Neural progenitor cell (in vitro differentiated cells): ENCODE results near the gene TENT4A. TPM values are rescaled to one million over a fixed set of nuclear protein-coding genes. Genes with fewer than 3 reads are reported as not detected.

Source experiments
- DNase-seq: peaks from one replicate; pipeline ENCODE4 v3.0.0-alpha.2; 2016; ENCODE audit warnings: low spot score
- H2AFZ ChIP-seq: fragments of 200-600 bp; sonication (generic); replicated peaks from 2 replicates; pipeline ENCODE4 v1.6.1; 2016; ENCODE audit warnings: antibody characterized with exemption
- H3F3A ChIP-seq: fragments of 200-600 bp; sonication (generic); 2 replicates; pipeline ENCODE4 v1.6.1; 2016; ENCODE audit warnings: antibody characterized with exemption, low read depth
- H3K27ac ChIP-seq: fragments of 200-600 bp; sonication (generic); 2 replicates; pipeline ENCODE4 v1.5.1; 2016; ENCODE audit warnings: mild to moderate bottlenecking
- H3K27me3 ChIP-seq: fragments of 200-600 bp; sonication (generic); 2 replicates; pipeline ENCODE4 v1.6.1; 2016; ENCODE audit warnings: mild to moderate bottlenecking, moderate library complexity
- H3K36me3 ChIP-seq: fragments of 200-600 bp; sonication (generic); 2 replicates; pipeline ENCODE4 v1.5.1; 2016
- H3K4me1 ChIP-seq: fragments of 200-600 bp; sonication (generic); 2 replicates; pipeline ENCODE4 v1.6.1; 2016; ENCODE audit warnings: mixed run types
- H3K4me2 ChIP-seq: fragments of 200-600 bp; sonication (generic); 2 replicates; pipeline ENCODE4 v1.6.1; 2016
- H3K4me3 ChIP-seq: fragments of 200-600 bp; sonication (generic); 2 replicates; pipeline ENCODE4 v1.5.1; 2016
- H3K79me2 ChIP-seq: fragments of 200-600 bp; sonication (generic); 2 replicates; pipeline ENCODE4 v1.6.1; 2016; ENCODE audit warnings: low read depth
- H3K9ac ChIP-seq: fragments of 200-600 bp; sonication (generic); 2 replicates; pipeline ENCODE4 v1.6.1; 2016
- H3K9me3 ChIP-seq: fragments of 200-600 bp; sonication (generic); 2 replicates; pipeline ENCODE4 v1.5.1; 2016; ENCODE audit warnings: low read depth
- H4K20me1 ChIP-seq: fragments of 200-600 bp; sonication (generic); 2 replicates; pipeline ENCODE4 v1.6.1; 2016; ENCODE audit warnings: low read depth
- H3K27ac Mint-ChIP-seq: 3 replicates; pipeline ENCODE4 v1.8.0; 2021; ENCODE audit warnings: mixed read lengths
- H3K27me3 Mint-ChIP-seq: 2 replicates; pipeline ENCODE4 v1.8.0; 2022; ENCODE audit warnings: low read depth, mild to moderate bottlenecking, inconsistent platforms, moderate library complexity, mixed read lengths; ENCODE audit not compliant: insufficient read depth
- H3K36me3 Mint-ChIP-seq: 3 replicates; pipeline ENCODE4 v1.8.0; 2021; ENCODE audit warnings: mixed read lengths
- H3K4me1 Mint-ChIP-seq: 3 replicates; pipeline ENCODE4 v1.8.0; 2021; ENCODE audit warnings: mixed read lengths
- H3K4me3 Mint-ChIP-seq: 3 replicates; pipeline ENCODE4 v1.8.0; 2021; ENCODE audit warnings: mild to moderate bottlenecking, moderate library complexity, mixed read lengths
- H3K9me3 Mint-ChIP-seq: 3 replicates; pipeline ENCODE4 v1.8.0; 2020; ENCODE audit warnings: mixed read lengths
- EZH2 ChIP-seq: fragments of 200-600 bp; sonication (generic); IDR thresholded peaks from 2 replicates; pipeline ENCODE4 v1.6.1; 2017; ENCODE audit warnings: antibody characterized with exemption, mild to moderate bottlenecking, moderate library complexity
- EZH2phosphoT487 ChIP-seq: fragments of 200-600 bp; sonication (generic); IDR thresholded peaks from 2 replicates; pipeline ENCODE4 v1.6.1; 2017; ENCODE audit warnings: antibody characterized with exemption
- total RNA-seq: library from RNA; depleted of rRNA; stranded (reverse); fragments of >200 nt; gene quantifications from 2 replicates; pipeline ENCODE4 v1.2.3, GENCODE V29; 2015; ENCODE audit warnings: low replicate concordance
- TF ChIP-seq, protein P1 (sequence below): fragments of 200-600 bp; sonication (generic); IDR thresholded peaks from 2 replicates; pipeline ENCODE4 v1.5.1; 2017; ENCODE audit warnings: antibody characterized with exemption, mild to moderate bottlenecking

Gene TENT4A
- total RNA-seq, 1 donor from 2014 or later, result 20.9 TPM

DNA sequence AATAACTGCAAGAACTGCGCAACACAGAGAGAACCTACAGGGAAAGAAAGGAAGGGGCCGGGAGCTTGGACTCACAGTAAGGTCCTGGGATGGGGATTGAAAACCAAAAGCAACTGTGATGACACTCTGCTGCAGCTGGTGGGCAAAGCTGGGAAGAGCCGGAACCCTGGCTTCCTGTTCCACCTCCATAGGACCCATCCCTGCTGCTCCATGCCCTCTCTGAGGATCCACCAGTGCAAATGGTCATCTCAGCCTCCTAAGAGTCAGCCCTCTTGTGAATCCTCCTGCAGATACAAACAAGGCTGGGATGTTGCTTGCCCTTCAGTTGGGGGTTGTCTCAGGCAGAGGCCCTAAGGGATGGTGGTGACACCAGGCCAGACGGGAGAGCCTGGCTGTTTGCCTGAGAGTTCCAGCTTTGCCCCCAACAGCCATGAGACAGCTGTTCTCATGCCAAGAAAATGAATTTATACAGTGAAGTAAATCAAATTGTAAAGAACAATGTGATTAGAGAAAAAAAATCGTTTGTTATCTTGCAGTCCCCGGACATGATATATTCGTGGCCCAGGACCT lies 90.8 kb downstream of the TENT4A start:
- H3K4me3 Mint-ChIP-seq, result no peak overlapping the region
- H3K4me2 ChIP-seq, result no peak overlapping the region
- no peaks in the 10 kb centered on the region for H3K9me3 ChIP-seq
- H3K9me3 Mint-ChIP-seq, result peaks cover 16% of the 10 kb centered on the region
- H3K27ac ChIP-seq, result no peak overlapping the region
- H3K36me3 Mint-ChIP-seq, result no peaks in the 10 kb centered on the region
- H3K4me3 ChIP-seq, result no peak overlapping the region
- TF ChIP-seq, protein P1, sequence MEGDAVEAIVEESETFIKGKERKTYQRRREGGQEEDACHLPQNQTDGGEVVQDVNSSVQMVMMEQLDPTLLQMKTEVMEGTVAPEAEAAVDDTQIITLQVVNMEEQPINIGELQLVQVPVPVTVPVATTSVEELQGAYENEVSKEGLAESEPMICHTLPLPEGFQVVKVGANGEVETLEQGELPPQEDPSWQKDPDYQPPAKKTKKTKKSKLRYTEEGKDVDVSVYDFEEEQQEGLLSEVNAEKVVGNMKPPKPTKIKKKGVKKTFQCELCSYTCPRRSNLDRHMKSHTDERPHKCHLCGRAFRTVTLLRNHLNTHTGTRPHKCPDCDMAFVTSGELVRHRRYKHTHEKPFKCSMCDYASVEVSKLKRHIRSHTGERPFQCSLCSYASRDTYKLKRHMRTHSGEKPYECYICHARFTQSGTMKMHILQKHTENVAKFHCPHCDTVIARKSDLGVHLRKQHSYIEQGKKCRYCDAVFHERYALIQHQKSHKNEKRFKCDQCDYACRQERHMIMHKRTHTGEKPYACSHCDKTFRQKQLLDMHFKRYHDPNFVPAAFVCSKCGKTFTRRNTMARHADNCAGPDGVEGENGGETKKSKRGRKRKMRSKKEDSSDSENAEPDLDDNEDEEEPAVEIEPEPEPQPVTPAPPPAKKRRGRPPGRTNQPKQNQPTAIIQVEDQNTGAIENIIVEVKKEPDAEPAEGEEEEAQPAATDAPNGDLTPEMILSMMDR, result no peak
- TF ChIP-seq EZH2phosphoT487 (no peak), EZH2 (no peak)
- no peaks in the 10 kb centered on the region for H3K36me3 ChIP-seq
- no peaks in the 10 kb centered on the region for H3K27me3 ChIP-seq
- H3K27ac Mint-ChIP-seq, result no peak overlapping the region
- no peaks in the 10 kb centered on the region for H3K4me1 ChIP-seq
- no peaks in the 10 kb centered on the region for H4K20me1 ChIP-seq
- H3K9ac ChIP-seq, result no peak overlapping the region
- no peak overlapping the region for H2AFZ ChIP-seq
- no peak for DNase-seq
- no peaks in the 10 kb centered on the region for H3K4me1 Mint-ChIP-seq
- peaks cover 5% of the 10 kb centered on the region for H3K27me3 Mint-ChIP-seq
- no peaks in the 10 kb centered on the region for H3K79me2 ChIP-seq
- H3F3A ChIP-seq, result no peaks in the 10 kb centered on the region

DNA sequence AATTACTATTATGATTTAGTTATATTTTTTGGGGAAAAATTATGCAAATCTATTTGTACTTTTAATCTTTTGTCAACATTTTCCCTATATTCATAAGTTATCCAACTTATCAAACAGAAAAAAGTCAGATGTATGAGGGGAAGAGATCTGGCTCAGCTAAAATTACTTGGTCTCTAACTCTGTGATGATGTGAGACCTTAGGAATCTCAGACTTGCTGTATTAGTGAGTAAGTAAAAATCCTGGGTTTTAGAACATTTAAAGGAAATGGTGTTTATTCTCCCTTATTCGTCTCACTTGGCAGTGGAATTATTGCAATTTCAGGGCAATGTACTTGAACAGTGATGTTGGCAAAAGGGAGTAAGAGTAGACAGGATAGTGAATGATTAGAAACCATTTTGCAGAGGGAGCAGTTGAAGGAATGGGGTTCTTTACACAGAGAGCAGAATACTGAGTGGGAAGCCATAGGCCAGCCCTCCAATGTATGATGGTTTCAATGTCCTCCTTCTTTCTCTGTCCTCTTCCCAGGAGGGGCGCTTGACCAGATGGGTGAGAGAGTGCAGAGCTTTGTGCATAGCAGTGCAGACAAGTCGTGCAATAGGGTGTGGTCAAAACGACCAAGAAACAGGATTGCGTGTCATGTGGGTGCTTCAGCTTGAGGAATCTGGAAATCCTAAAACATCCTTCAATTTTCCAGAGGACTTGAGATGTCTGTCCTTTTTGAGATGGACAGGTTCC lies 91.7 kb downstream of the TENT4A start:
- H3K27me3 Mint-ChIP-seq, result peaks cover 5% of the 10 kb centered on the region
- H4K20me1 ChIP-seq, result no peaks in the 10 kb centered on the region
- no peaks in the 10 kb centered on the region for H3K36me3 Mint-ChIP-seq
- no peak for DNase-seq
- H3K9me3 Mint-ChIP-seq, result peaks cover 14% of the 10 kb centered on the region
- H3K4me3 Mint-ChIP-seq, result no peak overlapping the region
- no peaks in the 10 kb centered on the region for H3K9me3 ChIP-seq
- H3K4me2 ChIP-seq, result no peak overlapping the region
- no peaks in the 10 kb centered on the region for H3K4me1 ChIP-seq
- H3K79me2 ChIP-seq, result no peaks in the 10 kb centered on the region
- no peak overlapping the region for H3K9ac ChIP-seq
- no peak overlapping the region for H3K4me3 ChIP-seq
- H3K4me1 Mint-ChIP-seq, result no peaks in the 10 kb centered on the region
- TF ChIP-seq EZH2 (no peak), EZH2phosphoT487 (no peak)
- TF ChIP-seq, protein P1, result no peak
- H3K27me3 ChIP-seq, result no peaks in the 10 kb centered on the region
- no peaks in the 10 kb centered on the region for H3K36me3 ChIP-seq
- H3K27ac ChIP-seq, result no peak overlapping the region
- no peak overlapping the region for H2AFZ ChIP-seq
- H3K27ac Mint-ChIP-seq, result no peak overlapping the region
- H3F3A ChIP-seq, result no peaks in the 10 kb centered on the region

DNA sequence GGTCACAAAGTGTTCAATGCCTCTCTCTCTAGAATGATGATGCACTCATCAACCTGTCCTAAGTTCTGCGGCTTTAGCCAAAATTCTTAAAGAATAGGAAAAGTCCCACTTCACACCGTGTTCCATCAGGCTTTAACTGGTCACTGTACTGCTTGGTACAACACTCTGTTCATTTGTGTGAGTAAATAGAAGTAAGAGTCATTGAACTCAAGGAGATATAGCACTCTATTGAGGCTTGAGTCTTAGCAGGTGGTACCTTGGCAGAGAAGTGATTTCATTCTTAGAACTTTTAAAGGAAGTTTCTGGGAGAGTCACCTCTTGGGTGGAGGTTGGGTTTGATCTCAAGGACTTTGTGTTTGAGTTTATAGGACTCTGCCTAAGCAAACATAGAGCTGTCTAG lies 92.6 kb downstream of the TENT4A start:
- no peaks in the 10 kb centered on the region for H3K4me1 ChIP-seq
- H4K20me1 ChIP-seq, result no peaks in the 10 kb centered on the region
- DNase-seq, result no peak
- no peak overlapping the region for H3K4me2 ChIP-seq
- Mint-ChIP-seq H3K9me3 (peaks cover 12% of the 10 kb centered on the region), H3K4me1 (no peaks in the 10 kb centered on the region), H3K4me3 (no peak overlapping the region), H3K27me3 (peaks cover 5% of the 10 kb centered on the region), H3K36me3 (no peaks in the 10 kb centered on the region), H3K27ac (no peak overlapping the region)
- no peaks in the 10 kb centered on the region for H3K79me2 ChIP-seq
- H3K9me3 ChIP-seq, result no peaks in the 10 kb centered on the region
- H3K4me3 ChIP-seq, result no peak overlapping the region
- H3K36me3 ChIP-seq, result no peaks in the 10 kb centered on the region
- no peaks in the 10 kb centered on the region for H3K27me3 ChIP-seq
- H3F3A ChIP-seq, result no peaks in the 10 kb centered on the region
- no peak overlapping the region for H3K9ac ChIP-seq
- H3K27ac ChIP-seq, result no peak overlapping the region
- TF ChIP-seq EZH2, result no peak
- TF ChIP-seq, protein P1, result no peak
- no peak for TF ChIP-seq EZH2phosphoT487
- no peak overlapping the region for H2AFZ ChIP-seq

Other genes with a start within 250 kb of the TENT4A start
- 54.0 and 65.4 TPM in 2 replicates for gene NSUN2, start 80.4 kb upstream of the TENT4A start, total RNA-seq
- gene SRD5A1, start 80.0 kb upstream of the TENT4A start, total RNA-seq, result 16.2 and 33.5 TPM in 2 replicates